HEK293 (cell line): ENCODE measurements around the gene ZFYVE28.

Experiments
- BCL11B ChIP-seq: fragments of 450-650 bp; formaldehyde crosslinking; IDR thresholded peaks from 2 replicates; pipeline ENCODE4 v1.5.1; 2016; ENCODE audit warnings: low read depth, missing biosample characterization, missing genetic modification characterization
- EGR2 ChIP-seq: fragments of 450-650 bp; formaldehyde crosslinking; IDR thresholded peaks from 2 replicates; pipeline ENCODE4 v1.5.1; 2016; ENCODE audit warnings: low read depth, missing biosample characterization, missing genetic modification characterization
- IKZF3 ChIP-seq: fragments of 450-650 bp; IDR thresholded peaks from 2 replicates; pipeline ENCODE4 v1.5.0; 2018; ENCODE audit warnings: missing biosample characterization, mild to moderate bottlenecking, missing genetic modification characterization, moderate library complexity
- INSM2 ChIP-seq: fragments of 450-650 bp; formaldehyde crosslinking; IDR thresholded peaks from 2 replicates; pipeline ENCODE4 v1.5.1; 2016; ENCODE audit warnings: missing biosample characterization, missing genetic modification characterization
- KLF10 ChIP-seq: fragments of 450-650 bp; IDR thresholded peaks from 2 replicates; pipeline ENCODE4 v1.5.1; 2018; ENCODE audit warnings: missing biosample characterization, mild to moderate bottlenecking, missing genetic modification characterization
- MEIS1 ChIP-seq: sonication (generic); formaldehyde crosslinking; IDR thresholded peaks from 2 replicates; pipeline ENCODE4 v1.8.1; 2022; ENCODE audit warnings: missing genetic modification reagents, mild to moderate bottlenecking, borderline replicate concordance
- PRDM1 ChIP-seq: fragments of 450-650 bp; formaldehyde crosslinking; IDR thresholded peaks from 2 replicates; pipeline ENCODE4; 2016; ENCODE audit warnings: missing biosample characterization, missing genetic modification characterization
- PRDM6 ChIP-seq: fragments of 450-650 bp; formaldehyde crosslinking; IDR thresholded peaks from 2 replicates; pipeline ENCODE4 v1.5.1; 2017; ENCODE audit warnings: missing biosample characterization, missing genetic modification characterization
- SALL2 ChIP-seq: fragments of 450-650 bp; formaldehyde crosslinking; IDR thresholded peaks from 2 replicates; pipeline ENCODE4 v1.5.0; 2017; ENCODE audit warnings: missing biosample characterization, mild to moderate bottlenecking, missing genetic modification characterization, borderline replicate concordance
- TRIM28 ChIP-seq: IDR thresholded peaks from 2 replicates; pipeline ENCODE4 v1.6.1; 2011; ENCODE audit warnings: low read length, control low read depth, borderline replicate concordance
- WT1 ChIP-seq: fragments of 450-650 bp; formaldehyde crosslinking; IDR thresholded peaks from 2 replicates; pipeline ENCODE4 v1.5.1; 2016; ENCODE audit warnings: missing biosample characterization, missing genetic modification characterization
- ZBTB44 ChIP-seq: fragments of 450-650 bp; IDR thresholded peaks from 2 replicates; pipeline ENCODE4 v1.5.1; 2018; ENCODE audit warnings: missing biosample characterization, mild to moderate bottlenecking, missing genetic modification characterization
- ZNF10 ChIP-seq: fragments of 450-650 bp; formaldehyde crosslinking; IDR thresholded peaks from 2 replicates; pipeline ENCODE4 v1.5.1; 2017; ENCODE audit warnings: missing biosample characterization, missing genetic modification characterization
- ZNF140 ChIP-seq: fragments of 450-650 bp; formaldehyde crosslinking; IDR thresholded peaks from 2 replicates; pipeline ENCODE4 v1.5.1; 2016; ENCODE audit warnings: missing biosample characterization, missing genetic modification characterization
- ZNF266 ChIP-seq: fragments of 450-650 bp; formaldehyde crosslinking; IDR thresholded peaks from 2 replicates; pipeline ENCODE4 v1.5.1; 2016; ENCODE audit warnings: missing biosample characterization, missing genetic modification characterization, low read depth
- ZNF292 ChIP-seq: fragments of 450-650 bp; formaldehyde crosslinking; IDR thresholded peaks from 2 replicates; pipeline ENCODE4 v1.5.1; 2016; ENCODE audit warnings: low read depth, missing biosample characterization, missing genetic modification characterization, borderline replicate concordance
- ZNF350 ChIP-seq: fragments of 450-650 bp; formaldehyde crosslinking; IDR thresholded peaks from 2 replicates; pipeline ENCODE4 v1.5.0; 2017; ENCODE audit warnings: missing biosample characterization, mild to moderate bottlenecking, missing genetic modification characterization
- ZNF391 ChIP-seq: fragments of 450-650 bp; formaldehyde crosslinking; IDR thresholded peaks from 2 replicates; pipeline ENCODE4 v1.5.1; 2016; ENCODE audit warnings: low read depth, missing biosample characterization, missing genetic modification characterization, borderline replicate concordance
- ZNF394 ChIP-seq: fragments of 450-650 bp; formaldehyde crosslinking; IDR thresholded peaks from 2 replicates; pipeline ENCODE4 v1.5.1; 2016; ENCODE audit warnings: missing biosample characterization, missing genetic modification characterization, mild to moderate bottlenecking, moderate library complexity, borderline replicate concordance
- ZNF558 ChIP-seq: fragments of 450-650 bp; formaldehyde crosslinking; IDR thresholded peaks from 2 replicates; pipeline ENCODE4 v1.5.1; 2016; ENCODE audit warnings: missing biosample characterization, missing genetic modification characterization
- ZNF560 ChIP-seq: fragments of 450-650 bp; formaldehyde crosslinking; IDR thresholded peaks from 2 replicates; pipeline ENCODE4 v1.5.1; 2017; ENCODE audit warnings: missing biosample characterization, missing genetic modification characterization, borderline replicate concordance
- ZNF629 ChIP-seq: fragments of 450-650 bp; formaldehyde crosslinking; IDR thresholded peaks from 2 replicates; pipeline ENCODE4 v1.5.1; 2017; ENCODE audit warnings: missing biosample characterization, missing genetic modification characterization
- ZNF639 ChIP-seq: fragments of 450-650 bp; formaldehyde crosslinking; IDR thresholded peaks from 2 replicates; pipeline ENCODE4 v1.5.1; 2016; ENCODE audit warnings: missing biosample characterization, missing genetic modification characterization
- ZNF654 ChIP-seq: fragments of 450-650 bp; formaldehyde crosslinking; IDR thresholded peaks from 2 replicates; pipeline ENCODE4 v1.5.1; 2016; ENCODE audit warnings: low read depth, missing biosample characterization, missing genetic modification characterization
- ZNF701 ChIP-seq: fragments of 450-650 bp; formaldehyde crosslinking; IDR thresholded peaks from 2 replicates; pipeline ENCODE4 v1.5.1; 2016; ENCODE audit warnings: missing biosample characterization, missing genetic modification characterization
- TF ChIP-seq, protein P1 (sequence below): fragments of 450-650 bp; formaldehyde crosslinking; IDR thresholded peaks from 2 replicates; pipeline ENCODE4 v1.5.1; 2016; ENCODE audit warnings: missing biosample characterization, missing genetic modification characterization
- TF ChIP-seq, protein P2 (sequence below): fragments of 450-650 bp; formaldehyde crosslinking; IDR thresholded peaks from 2 replicates; pipeline ENCODE4 v1.5.1; 2016; ENCODE audit warnings: missing biosample characterization, missing genetic modification characterization, low read depth

Gene ZFYVE28

DNA sequence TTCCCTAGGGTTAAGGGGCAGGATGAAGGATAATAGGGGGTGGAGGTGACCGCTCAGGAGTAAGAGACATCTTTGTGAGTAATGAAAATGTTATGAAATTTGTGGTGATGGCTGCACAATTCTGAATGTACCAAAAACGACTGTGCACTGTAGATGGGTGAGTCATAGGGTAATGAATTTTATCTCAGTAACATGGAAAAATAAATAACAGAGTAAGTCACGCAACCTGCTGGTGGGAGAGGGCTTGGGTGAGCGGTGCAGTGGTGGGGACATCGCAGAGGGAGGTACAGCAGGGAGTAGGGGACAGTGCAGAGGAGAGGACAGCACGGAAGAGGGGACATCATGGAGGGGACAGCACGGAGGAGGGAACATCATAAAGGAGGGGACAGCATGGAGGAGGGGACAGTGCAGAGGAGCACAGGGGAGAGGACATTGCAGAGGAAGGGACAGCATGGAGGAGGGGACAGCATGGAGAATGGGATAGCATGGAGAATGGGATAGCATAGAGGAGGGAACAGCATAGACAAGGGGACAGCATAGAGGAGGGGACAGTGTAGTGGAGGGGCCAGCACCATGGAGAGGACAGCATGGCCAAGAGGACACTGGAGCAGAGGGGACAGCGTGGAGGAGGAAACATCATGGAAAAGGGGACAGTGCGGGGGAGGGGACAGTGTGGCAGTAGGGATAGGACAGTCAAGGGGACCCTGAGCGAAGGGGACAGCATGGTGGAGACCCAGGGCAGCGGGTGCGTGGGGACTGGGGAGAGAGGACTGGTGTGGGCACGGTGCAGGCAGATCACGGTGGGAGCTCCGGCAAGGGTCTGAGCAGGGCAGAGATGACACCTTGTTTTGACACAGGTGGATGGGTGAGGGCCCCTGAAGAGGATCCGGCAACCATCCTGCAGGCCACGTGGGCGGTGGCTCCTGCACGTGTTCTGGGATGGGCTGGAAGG lies 88.1 kb downstream of the ZFYVE28 start (continued):
- TF ChIP-seq ZNF292 (tag by site-specific recombination) = no peak
- TF ChIP-seq ZNF10 = no peak
- peak; percentile 57 for TF ChIP-seq INSM2 (tag by site-specific recombination)
- no peak for TF ChIP-seq ZNF654 (tag by site-specific recombination)
- TF ChIP-seq, protein P1, sequence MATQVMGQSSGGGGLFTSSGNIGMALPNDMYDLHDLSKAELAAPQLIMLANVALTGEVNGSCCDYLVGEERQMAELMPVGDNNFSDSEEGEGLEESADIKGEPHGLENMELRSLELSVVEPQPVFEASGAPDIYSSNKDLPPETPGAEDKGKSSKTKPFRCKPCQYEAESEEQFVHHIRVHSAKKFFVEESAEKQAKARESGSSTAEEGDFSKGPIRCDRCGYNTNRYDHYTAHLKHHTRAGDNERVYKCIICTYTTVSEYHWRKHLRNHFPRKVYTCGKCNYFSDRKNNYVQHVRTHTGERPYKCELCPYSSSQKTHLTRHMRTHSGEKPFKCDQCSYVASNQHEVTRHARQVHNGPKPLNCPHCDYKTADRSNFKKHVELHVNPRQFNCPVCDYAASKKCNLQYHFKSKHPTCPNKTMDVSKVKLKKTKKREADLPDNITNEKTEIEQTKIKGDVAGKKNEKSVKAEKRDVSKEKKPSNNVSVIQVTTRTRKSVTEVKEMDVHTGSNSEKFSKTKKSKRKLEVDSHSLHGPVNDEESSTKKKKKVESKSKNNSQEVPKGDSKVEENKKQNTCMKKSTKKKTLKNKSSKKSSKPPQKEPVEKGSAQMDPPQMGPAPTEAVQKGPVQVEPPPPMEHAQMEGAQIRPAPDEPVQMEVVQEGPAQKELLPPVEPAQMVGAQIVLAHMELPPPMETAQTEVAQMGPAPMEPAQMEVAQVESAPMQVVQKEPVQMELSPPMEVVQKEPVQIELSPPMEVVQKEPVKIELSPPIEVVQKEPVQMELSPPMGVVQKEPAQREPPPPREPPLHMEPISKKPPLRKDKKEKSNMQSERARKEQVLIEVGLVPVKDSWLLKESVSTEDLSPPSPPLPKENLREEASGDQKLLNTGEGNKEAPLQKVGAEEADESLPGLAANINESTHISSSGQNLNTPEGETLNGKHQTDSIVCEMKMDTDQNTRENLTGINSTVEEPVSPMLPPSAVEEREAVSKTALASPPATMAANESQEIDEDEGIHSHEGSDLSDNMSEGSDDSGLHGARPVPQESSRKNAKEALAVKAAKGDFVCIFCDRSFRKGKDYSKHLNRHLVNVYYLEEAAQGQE (tag by site-specific recombination) = peak; percentile 90
- no peak for TF ChIP-seq ZNF394
- no peak for TF ChIP-seq SALL2 (tag by site-specific recombination)
- peak; percentile 75 for TF ChIP-seq BCL11B (tag by site-specific recombination)
- TF ChIP-seq ZNF701 (tag by site-specific recombination) = no peak; the same call in 1 of the 2 replicates
- TF ChIP-seq PRDM6 (tag by site-specific recombination) = peak; percentile 50; the same call in 1 of the 2 replicates
- peak; percentile 63; the same call in 1 of the 2 replicates for TF ChIP-seq ZNF639 (tag by site-specific recombination)
- no peak for TF ChIP-seq MEIS1
- no peak for TF ChIP-seq ZBTB44 (tag by site-specific recombination)
- no peak for TF ChIP-seq ZNF560 (tag by site-specific recombination)
- TF ChIP-seq ZNF558 (tag by site-specific recombination) = peak; percentile 64; the same call in 1 of the 2 replicates
- peak; percentile 31; the same call in 1 of the 2 replicates for TF ChIP-seq ZNF391 (tag by site-specific recombination)
- 0 out of 2 replicates have a peak, but pooled peaks have one; percentile 27 for TF ChIP-seq WT1
- no peak for TF ChIP-seq EGR2 (tag by site-specific recombination)
- TF ChIP-seq, protein P2, sequence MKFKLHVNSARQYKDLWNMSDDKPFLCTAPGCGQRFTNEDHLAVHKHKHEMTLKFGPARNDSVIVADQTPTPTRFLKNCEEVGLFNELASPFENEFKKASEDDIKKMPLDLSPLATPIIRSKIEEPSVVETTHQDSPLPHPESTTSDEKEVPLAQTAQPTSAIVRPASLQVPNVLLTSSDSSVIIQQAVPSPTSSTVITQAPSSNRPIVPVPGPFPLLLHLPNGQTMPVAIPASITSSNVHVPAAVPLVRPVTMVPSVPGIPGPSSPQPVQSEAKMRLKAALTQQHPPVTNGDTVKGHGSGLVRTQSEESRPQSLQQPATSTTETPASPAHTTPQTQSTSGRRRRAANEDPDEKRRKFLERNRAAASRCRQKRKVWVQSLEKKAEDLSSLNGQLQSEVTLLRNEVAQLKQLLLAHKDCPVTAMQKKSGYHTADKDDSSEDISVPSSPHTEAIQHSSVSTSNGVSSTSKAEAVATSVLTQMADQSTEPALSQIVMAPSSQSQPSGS (tag by site-specific recombination) = 0 out of 2 replicates have a peak, but pooled peaks have one; percentile 20
- TF ChIP-seq ZNF266 (tag by site-specific recombination) = 0 out of 2 replicates have a peak, but pooled peaks have one; percentile 17
- TF ChIP-seq ZNF140 = no peak
- TF ChIP-seq TRIM28 = peak; percentile 67
- TF ChIP-seq ZNF629 (tag by site-specific recombination) = peak; percentile 75
- peak; percentile 78 for TF ChIP-seq IKZF3
- TF ChIP-seq ZNF350 (tag by site-specific recombination) = no peak
- TF ChIP-seq KLF10 (tag by site-specific recombination) = no peak
- no peak; the same call in 1 of the 2 replicates for TF ChIP-seq PRDM1 (tag by site-specific recombination)
